Coronary artery (tissue), 2 donors: Measurements from ENCODE around the gene UGT1A6.

Experiments
- DNase-seq: peaks from one replicate; pipeline ENCODE4 v3.0.0-alpha.2; 2017; ENCODE audit warnings: low spot score
- H3K27ac ChIP-seq, 2 donors: fragments of 200-600 bp; sonication (generic); one replicate each; pipeline ENCODE4 v1.5.1; 2016 to 2019
- H3K4me3 ChIP-seq: fragments of 200-600 bp; sonication (generic); 2 replicates; pipeline ENCODE4 v1.5.1; 2016; ENCODE audit warnings: mild to moderate bottlenecking, moderate library complexity
- CTCF ChIP-seq: fragments of 200-600 bp; sonication (generic); IDR thresholded peaks from one replicate; pipeline ENCODE4 v1.5.1; 2019; ENCODE audit warnings: antibody characterized with exemption

The UGT1A6 gene

GRCh38 chr2:233820774-233821105 is 128.1 kb downstream of the UGT1A6 start:
- TF ChIP-seq CTCF, result no peak
- Histone ChIP-seq H3K27ac (no peak overlapping the region), H3K4me3 (no peak overlapping the region)
- DNase-seq, result peak; percentile 60

- peak; percentile 45 for DNase-seq
- no peak for TF ChIP-seq CTCF
- H3K27ac ChIP-seq, result no peak overlapping the region
- H3K4me3 ChIP-seq, result no peak overlapping the region
Measured at GRCh38 chr2:233821196-233821595, 128.5 kb downstream of the UGT1A6 start.

GRCh38 chr2:233821709-233822100 is 129.0 kb downstream of the UGT1A6 start:
- DNase-seq, result no peak
- no peak overlapping the region for H3K4me3 ChIP-seq
- H3K27ac ChIP-seq, result no peak overlapping the region
- TF ChIP-seq CTCF, result no peak

- no peak overlapping the region for H3K27ac ChIP-seq
- peak; percentile 68 for DNase-seq
Measured at GRCh38 chr2:233822101-233822771, 129.5 kb downstream of the UGT1A6 start.

More at GRCh38 chr2:233822101-233822771, 129.5 kb downstream of the UGT1A6 start:
- TF ChIP-seq CTCF, result no peak
- H3K4me3 ChIP-seq, result no peak overlapping the region
